Loucy (cell line): ENCODE data around the gene FEN1.

Source experiments
- H2AFZ ChIP-seq: fragments of 200-600 bp; sonication (generic); 2 replicates; pipeline ENCODE4 v1.6.0; 2016; ENCODE audit warnings: antibody characterized with exemption, mild to moderate bottlenecking, low read length, moderate library complexity
- H3F3A ChIP-seq: fragments of 200-600 bp; 2 replicates; pipeline ENCODE4 v1.6.0; 2016; ENCODE audit warnings: antibody characterized with exemption, low read depth, mild to moderate bottlenecking
- H3K27me3 ChIP-seq: fragments of 200-600 bp; sonication (generic); 2 replicates; pipeline ENCODE4 v1.6.1; 2014; ENCODE audit warnings: low read length, mild to moderate bottlenecking; ENCODE audit not compliant: insufficient read depth, poor library complexity, severe bottlenecking
- H3K36me3 ChIP-seq: fragments of 200-600 bp; sonication (generic); 2 replicates; pipeline ENCODE4 v1.6.1; 2016; ENCODE audit warnings: low read length; ENCODE audit not compliant: insufficient read depth
- H3K4me1 ChIP-seq: fragments of 200-600 bp; sonication (generic); 2 replicates; pipeline ENCODE4 v1.5.1; 2014; ENCODE audit warnings: low read length, mild to moderate bottlenecking; ENCODE audit not compliant: insufficient read depth, poor library complexity, severe bottlenecking
- H3K4me2 ChIP-seq: fragments of 200-600 bp; sonication (generic); 2 replicates; pipeline ENCODE4 v1.6.0; 2014; ENCODE audit warnings: antibody characterized with exemption, low read length, low read depth, mild to moderate bottlenecking; ENCODE audit not compliant: poor library complexity, severe bottlenecking
- H3K4me3 ChIP-seq: fragments of 200-600 bp; sonication (generic); 2 replicates; pipeline ENCODE4 v1.5.1; 2014; ENCODE audit warnings: low read length, mild to moderate bottlenecking, mixed read lengths; ENCODE audit not compliant: poor library complexity, severe bottlenecking
- H3K79me2 ChIP-seq: fragments of 200-600 bp; sonication (generic); 2 replicates; pipeline ENCODE4 v1.6.1; 2014; ENCODE audit warnings: low read length; ENCODE audit not compliant: insufficient read depth
- H3K9ac ChIP-seq: fragments of 200-600 bp; sonication (generic); 2 replicates; pipeline ENCODE4 v1.6.0; 2014; ENCODE audit warnings: mild to moderate bottlenecking, low read depth, low read length, moderate library complexity; ENCODE audit not compliant: poor library complexity, severe bottlenecking
- H3K9me2 ChIP-seq: fragments of 200-600 bp; sonication (generic); replicated peaks from 2 replicates; pipeline ENCODE4 v1.6.1; 2016; ENCODE audit warnings: low read depth, low read length, mixed read lengths
- H3K9me3 ChIP-seq: fragments of 200-600 bp; sonication (generic); 2 replicates; pipeline ENCODE4 v1.6.1; 2014; ENCODE audit warnings: mild to moderate bottlenecking, antibody characterized with exemption, low read length, low read depth; ENCODE audit not compliant: insufficient read depth
- H4K20me1 ChIP-seq: fragments of 200-600 bp; sonication (generic); 2 replicates; pipeline ENCODE4 v1.6.0; 2014; ENCODE audit warnings: antibody characterized with exemption, low read length, mild to moderate bottlenecking; ENCODE audit not compliant: insufficient read depth, poor library complexity, severe bottlenecking
- EZH2phosphoT487 ChIP-seq: fragments of 200-600 bp; IDR thresholded peaks from 2 replicates; pipeline ENCODE4 v1.6.1; 2018; ENCODE audit warnings: antibody characterized with exemption, mild to moderate bottlenecking, moderate library complexity, borderline replicate concordance
- TF ChIP-seq, protein P1 (sequence below): fragments of 200-600 bp; sonication (generic); conservative IDR thresholded peaks from 2 replicates; pipeline ENCODE4 v1.5.1; 2014; ENCODE audit warnings: mild to moderate bottlenecking, antibody characterized with exemption, low read length

Gene FEN1

DNA sequence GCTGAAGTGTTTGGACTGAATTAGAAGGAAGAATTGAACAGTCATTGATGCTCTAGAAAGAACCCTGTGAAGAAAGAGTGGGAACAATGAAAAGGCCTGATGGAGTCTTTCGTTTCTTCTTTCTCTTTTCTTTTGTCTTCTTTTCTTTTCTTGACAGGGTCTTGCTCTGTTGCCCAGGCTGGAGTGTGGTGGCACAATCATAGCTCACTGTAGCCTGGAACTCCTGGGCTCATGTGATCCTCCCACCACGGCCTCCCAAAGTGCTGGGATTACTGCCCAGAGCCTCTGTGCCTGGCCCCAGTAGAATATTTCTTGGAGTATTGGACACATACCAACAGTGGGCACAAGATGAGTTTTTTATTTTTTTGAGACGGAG is 1.1 kb downstream of the FEN1 start:
- Histone ChIP-seq H3K9ac (peak overlapping the region; percentile 93), H3K79me2 (peaks cover 91% of the 10 kb centered on the region), H2AFZ (no peak overlapping the region), H3K4me2 (peak overlapping the region; percentile 90), H3K36me3 (peaks cover 19% of the 10 kb centered on the region; the same call in 1 of the 2 replicates), H3K4me3 (peak overlapping the region; percentile 85), H4K20me1 (peaks cover 39% of the 10 kb centered on the region), H3K27me3 (peaks cover 5% of the 10 kb centered on the region), H3K4me1 (peaks cover 32% of the 10 kb centered on the region), H3F3A (peaks cover 4% of the 10 kb centered on the region; the same call in 1 of the 2 replicates), H3K9me2 (no peaks in the 10 kb centered on the region), H3K9me3 (no peaks in the 10 kb centered on the region)
- TF ChIP-seq EZH2phosphoT487: no peak
- TF ChIP-seq, protein P1, sequence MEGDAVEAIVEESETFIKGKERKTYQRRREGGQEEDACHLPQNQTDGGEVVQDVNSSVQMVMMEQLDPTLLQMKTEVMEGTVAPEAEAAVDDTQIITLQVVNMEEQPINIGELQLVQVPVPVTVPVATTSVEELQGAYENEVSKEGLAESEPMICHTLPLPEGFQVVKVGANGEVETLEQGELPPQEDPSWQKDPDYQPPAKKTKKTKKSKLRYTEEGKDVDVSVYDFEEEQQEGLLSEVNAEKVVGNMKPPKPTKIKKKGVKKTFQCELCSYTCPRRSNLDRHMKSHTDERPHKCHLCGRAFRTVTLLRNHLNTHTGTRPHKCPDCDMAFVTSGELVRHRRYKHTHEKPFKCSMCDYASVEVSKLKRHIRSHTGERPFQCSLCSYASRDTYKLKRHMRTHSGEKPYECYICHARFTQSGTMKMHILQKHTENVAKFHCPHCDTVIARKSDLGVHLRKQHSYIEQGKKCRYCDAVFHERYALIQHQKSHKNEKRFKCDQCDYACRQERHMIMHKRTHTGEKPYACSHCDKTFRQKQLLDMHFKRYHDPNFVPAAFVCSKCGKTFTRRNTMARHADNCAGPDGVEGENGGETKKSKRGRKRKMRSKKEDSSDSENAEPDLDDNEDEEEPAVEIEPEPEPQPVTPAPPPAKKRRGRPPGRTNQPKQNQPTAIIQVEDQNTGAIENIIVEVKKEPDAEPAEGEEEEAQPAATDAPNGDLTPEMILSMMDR: no peak

- Histone ChIP-seq H3K9me2 (no peaks in the 10 kb centered on the region), H3F3A (peaks cover 4% of the 10 kb centered on the region; the same call in 1 of the 2 replicates), H3K9ac (peak overlapping the region; percentile 58), H3K36me3 (peaks cover 19% of the 10 kb centered on the region; the same call in 1 of the 2 replicates), H3K79me2 (peaks cover 93% of the 10 kb centered on the region), H3K9me3 (no peaks in the 10 kb centered on the region), H3K4me3 (peak overlapping the region; percentile 85), H3K4me1 (peaks cover 32% of the 10 kb centered on the region), H4K20me1 (peaks cover 39% of the 10 kb centered on the region), H2AFZ (no peak overlapping the region), H3K27me3 (peaks cover 5% of the 10 kb centered on the region), H3K4me2 (peak overlapping the region; percentile 90)
- TF ChIP-seq EZH2phosphoT487: no peak
- TF ChIP-seq, protein P1: no peak
These were observed 1.9 kb downstream of the FEN1 start for GRCh38 chr11:61794579-61794978.

- H2AFZ ChIP-seq: no peak overlapping the region
- H3K27me3 ChIP-seq: peaks cover 5% of the 10 kb centered on the region
- peaks cover 4% of the 10 kb centered on the region; the same call in 1 of the 2 replicates for H3F3A ChIP-seq
- no peaks in the 10 kb centered on the region for H3K9me3 ChIP-seq
- no peak for TF ChIP-seq EZH2phosphoT487
- TF ChIP-seq, protein P1: no peak
- peaks cover 23% of the 10 kb centered on the region; the same call in 1 of the 2 replicates for H3K36me3 ChIP-seq
- peaks cover 32% of the 10 kb centered on the region for H3K4me1 ChIP-seq
- no peaks in the 10 kb centered on the region for H3K9me2 ChIP-seq
- peaks cover 42% of the 10 kb centered on the region for H4K20me1 ChIP-seq
- peak overlapping the region; percentile 90 for H3K4me2 ChIP-seq
- H3K79me2 ChIP-seq: peaks cover 84% of the 10 kb centered on the region
- H3K9ac ChIP-seq: peak overlapping the region; percentile 58
- peak overlapping the region; percentile 85 for H3K4me3 ChIP-seq
These were observed 2.7 kb downstream of the FEN1 start for GRCh38 chr11:61795459-61795858.
